PC-9 (cell line): ENCODE results near the gene TSPAN32. TPM values are rescaled to one million over a fixed set of nuclear protein-coding genes. Genes with fewer than 3 reads are reported as not detected.

Experiments
- BruUV-seq: library from RNA; stranded (reverse); fragments of 400-500 nt; replicated peaks from 2 replicates; lab custom pipeline; 2021; lab: Mats Ljungman, UMichigan
- CTCF ChIA-PET: fragments of 300-600 bp; sonication (Branson Sonifier 250); formaldehyde crosslinking; loops from one replicate; lab custom pipeline; 2022; ENCODE audit warnings: antibody characterized with exemption; lab: Charles Lee
- POLR2A ChIA-PET: fragments of 300-600 bp; sonication (Branson Sonifier 250); formaldehyde crosslinking; loops from one replicate; lab custom pipeline; 2022; ENCODE audit warnings: antibody characterized with exemption; ENCODE audit not compliant: unreplicated experiment; lab: Charles Lee
- DNase-seq, 2 experiments: peaks; one replicate each; pipeline versions ENCODE4 v3.0.0 to v3.0.0-alpha.2; 2015 to 2022; ENCODE audit warnings: mixed read lengths in 1 of 2
- H2AFZ ChIP-seq: fragments of 200-600 bp; sonication (generic); 2 replicates; pipeline ENCODE4 v1.8.1; 2017; ENCODE audit warnings: antibody characterized with exemption
- H3F3A ChIP-seq: fragments of 200-600 bp; sonication (generic); 2 replicates; pipeline ENCODE4 v1.8.1; 2017; ENCODE audit warnings: antibody characterized with exemption, mild to moderate bottlenecking, low read depth; ENCODE audit not compliant: insufficient read depth
- H3K27ac ChIP-seq: fragments of 200-600 bp; sonication (generic); 2 replicates; pipeline ENCODE4 v1.6.1; 2016; ENCODE audit warnings: mixed run types
- H3K27me3 ChIP-seq: fragments of 200-600 bp; sonication (generic); 2 replicates; pipeline ENCODE4 v1.6.1; 2016; ENCODE audit warnings: low read depth, mixed run types; ENCODE audit not compliant: insufficient read depth
- H3K36me3 ChIP-seq: fragments of 200-600 bp; sonication (generic); 2 replicates; pipeline ENCODE4 v1.6.1; 2016; ENCODE audit warnings: low read depth, mixed run types
- H3K4me1 ChIP-seq: fragments of 200-600 bp; sonication (generic); replicated peaks from 2 replicates; pipeline ENCODE4 v1.6.1; 2016; ENCODE audit warnings: mixed run types; ENCODE audit not compliant: insufficient read depth
- H3K4me2 ChIP-seq: fragments of 200-600 bp; sonication (generic); 2 replicates; pipeline ENCODE4 v1.6.1; 2017; ENCODE audit warnings: mixed run types
- H3K4me3 ChIP-seq: fragments of 200-600 bp; sonication (generic); 2 replicates; pipeline ENCODE4 v1.6.1; 2016; ENCODE audit warnings: mixed run types
- H3K79me2 ChIP-seq: fragments of 200-600 bp; sonication (generic); 2 replicates; pipeline ENCODE4 v1.6.1; 2017; ENCODE audit warnings: low read depth, mixed run types
- H3K9me2 ChIP-seq: fragments of 200-600 bp; sonication (generic); 2 replicates; pipeline ENCODE4 v1.8.1; 2017; ENCODE audit warnings: mild to moderate bottlenecking; ENCODE audit not compliant: insufficient read depth
- H3K9me3 ChIP-seq: fragments of 200-600 bp; sonication (generic); 2 replicates; pipeline ENCODE4 v1.8.1; 2016; ENCODE audit warnings: low read depth; ENCODE audit not compliant: insufficient read depth
- H4K20me1 ChIP-seq: fragments of 200-600 bp; sonication (generic); 2 replicates; pipeline ENCODE4 v1.8.1; 2017; ENCODE audit not compliant: insufficient read depth
- CTCF ChIP-seq: fragments of 200-600 bp; sonication (generic); conservative IDR thresholded peaks from 2 replicates; pipeline ENCODE4 v1.6.1; 2017; ENCODE audit warnings: mixed run types, antibody characterized with exemption, mild to moderate bottlenecking, moderate library complexity
- EZH2 ChIP-seq: fragments of 200-600 bp; sonication (generic); IDR thresholded peaks from 2 replicates; pipeline ENCODE4 v1.8.0; 2017; ENCODE audit warnings: antibody characterized with exemption, low read depth
- intact Hi-C: fragments of 100-400 bp; cut with micrococcal nuclease; formaldehyde crosslinking; loops from one replicate; pipeline ENCODE4 v1.10.0; 2022; ENCODE audit not compliant: unreplicated experiment
- total RNA-seq: library from RNA; stranded (reverse); gene quantifications from 2 replicates; pipeline ENCODE4 v1.2.3, GENCODE V29; 2021

Gene TSPAN32
- total RNA-seq, 1 experiment from 2014 or later, result not detected

DNA sequence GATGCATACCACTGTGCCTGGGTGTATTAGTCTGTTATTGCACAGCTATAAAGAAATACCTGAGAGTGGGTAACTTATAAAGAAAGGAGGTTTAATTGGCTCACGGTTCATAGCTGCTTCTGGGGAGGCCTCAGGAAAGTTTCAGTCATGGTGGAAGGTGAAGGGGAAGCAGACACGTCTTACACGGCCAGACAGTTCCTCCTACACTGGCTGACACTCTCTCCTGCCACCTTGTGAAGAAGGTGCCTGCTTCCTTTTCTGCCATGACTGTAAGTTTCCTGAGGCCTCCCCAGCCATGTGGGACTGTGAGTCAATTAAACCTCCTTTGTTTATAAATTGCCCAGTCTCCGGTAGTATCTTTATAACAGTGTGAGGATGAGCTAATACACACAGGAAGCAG lies 41.7 kb downstream of the TSPAN32 start:
- ChIA-PET CTCF (no interaction called here), POLR2A (no interaction called here)
- Histone ChIP-seq H3K4me1 (no peaks in the 10 kb centered on the region), H4K20me1 (no peaks in the 10 kb centered on the region), H3K27me3 (peaks cover 51% of the 10 kb centered on the region), H3F3A (no peaks in the 10 kb centered on the region), H3K9me2 (no peaks in the 10 kb centered on the region), H3K27ac (no peak overlapping the region), H3K36me3 (no peaks in the 10 kb centered on the region), H2AFZ (no peak overlapping the region), H3K4me2 (no peak overlapping the region), H3K9me3 (no peaks in the 10 kb centered on the region), H3K4me3 (no peak overlapping the region), H3K79me2 (no peaks in the 10 kb centered on the region)
- no peak for DNase-seq
- intact Hi-C loops, result no loop called here
- BruUV-seq, result no TSS peak
- TF ChIP-seq EZH2 (no peak), CTCF (no peak)

DNA sequence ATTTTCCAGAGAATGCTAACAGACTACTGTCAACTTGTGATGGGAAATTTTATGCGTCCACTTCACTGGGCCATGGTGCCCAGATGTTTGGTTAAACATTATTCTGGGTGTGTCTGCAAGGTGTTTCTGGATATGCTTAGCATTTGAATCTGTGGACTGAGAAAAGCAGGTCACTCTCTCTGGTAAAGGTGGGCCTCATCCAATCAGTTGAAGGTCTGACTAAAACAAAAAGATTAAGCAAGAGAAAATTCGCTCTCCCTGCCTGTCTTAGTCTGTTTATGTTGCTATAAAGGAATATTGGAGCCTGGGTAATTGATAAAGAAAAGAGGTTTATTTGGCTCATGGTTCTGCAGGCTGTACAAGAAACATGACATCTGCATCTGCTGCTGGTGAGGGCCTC lies 43.2 kb downstream of the TSPAN32 start:
- Histone ChIP-seq H3K4me1 (no peaks in the 10 kb centered on the region), H3K27me3 (peaks cover 37% of the 10 kb centered on the region), H3K36me3 (no peaks in the 10 kb centered on the region), H3K9me2 (no peaks in the 10 kb centered on the region), H3F3A (no peaks in the 10 kb centered on the region), H3K9me3 (no peaks in the 10 kb centered on the region), H4K20me1 (no peaks in the 10 kb centered on the region), H3K4me3 (no peak overlapping the region), H3K4me2 (no peak overlapping the region), H2AFZ (no peak overlapping the region), H3K79me2 (no peaks in the 10 kb centered on the region), H3K27ac (no peak overlapping the region)
- intact Hi-C loops, result no loop called here
- CTCF ChIA-PET, result no interaction called here
- POLR2A ChIA-PET, result no interaction called here
- DNase-seq, result no peak
- BruUV-seq, result no TSS peak
- TF ChIP-seq EZH2 (no peak), CTCF (no peak)

- no peaks in the 10 kb centered on the region for H3K9me3 ChIP-seq
- ChIA-PET CTCF (no interaction called here), POLR2A (no interaction called here)
- no peak for DNase-seq
- no TSS peak for BruUV-seq
- no peaks in the 10 kb centered on the region for H3F3A ChIP-seq
- intact Hi-C loops, result no loop called here
- no peaks in the 10 kb centered on the region for H3K79me2 ChIP-seq
- no peak overlapping the region for H3K27ac ChIP-seq
- no peaks in the 10 kb centered on the region for H3K9me2 ChIP-seq
- no peak overlapping the region for H2AFZ ChIP-seq
- H3K4me2 ChIP-seq, result no peak overlapping the region
- H3K4me1 ChIP-seq, result no peaks in the 10 kb centered on the region
- TF ChIP-seq EZH2 (no peak), CTCF (no peak)
- no peak overlapping the region for H3K4me3 ChIP-seq
- H4K20me1 ChIP-seq, result no peaks in the 10 kb centered on the region
- H3K27me3 ChIP-seq, result peaks cover 37% of the 10 kb centered on the region
- H3K36me3 ChIP-seq, result no peaks in the 10 kb centered on the region
These were observed 44.2 kb downstream of the TSPAN32 start for GRCh38 chr11:2346014-2346413.
